Panc1 (cell line): ENCODE measurements around the gene MRPL50. TPM values are rescaled to one million over a fixed set of nuclear protein-coding genes. Genes with fewer than 3 reads are reported as not detected.

Experiments
- ATAC-seq: fragments of 200-7000 bp; cut with Tn5 transposase; 2 replicates; pipeline ENCODE4 v1.9.1; 2020; ENCODE audit warnings: mild to moderate bottlenecking, moderate library complexity
- BruUV-seq: library from RNA; stranded (reverse); fragments of 400-500 nt; replicated peaks from 2 replicates; lab custom pipeline; 2021; lab: Mats Ljungman, UMichigan
- CTCF ChIA-PET: fragments of 300-600 bp; sonication (Branson Sonifier 250); formaldehyde crosslinking; loops from one replicate; lab custom pipeline; 2022; ENCODE audit warnings: antibody characterized with exemption; lab: Charles Lee
- POLR2A ChIA-PET: fragments of 300-600 bp; sonication (Branson Sonifier 250); formaldehyde crosslinking; loops from one replicate; lab custom pipeline; 2022; ENCODE audit warnings: antibody characterized with exemption; lab: Charles Lee
- DNase-seq: peaks from one replicate; pipeline ENCODE4 v3.0.0-alpha.2; 2010; ENCODE audit warnings: low read depth, low spot score
- H3K27ac ChIP-seq: 2 replicates; pipeline ENCODE4 v1.5.1; 2011; ENCODE audit warnings: mild to moderate bottlenecking, low read length, inconsistent platforms
- H3K27me3 ChIP-seq: fragments of 200-500 bp; sonication (Bioruptor generic); 2 replicates; pipeline ENCODE4 v1.6.0; 2014; ENCODE audit warnings: low read length, inconsistent platforms; ENCODE audit not compliant: control insufficient read depth, insufficient read depth
- H3K36me3 ChIP-seq: fragments of 200-500 bp; sonication (Bioruptor generic); 2 replicates; pipeline ENCODE4 v1.5.1; 2014; ENCODE audit warnings: inconsistent platforms, mild to moderate bottlenecking, low read length, moderate library complexity; ENCODE audit not compliant: control insufficient read depth, insufficient read depth
- H3K4me1 ChIP-seq: 2 replicates; pipeline ENCODE4 v1.5.1; 2011; ENCODE audit warnings: inconsistent platforms, mild to moderate bottlenecking, low read length, moderate library complexity; ENCODE audit not compliant: control insufficient read depth, insufficient read depth
- H3K4me3 ChIP-seq, 2 experiments: 2 replicates each; pipeline ENCODE4 v1.5.1; 2011 to 2012; ENCODE audit warnings: low read depth in 2 of 2, low read length in 2 of 2, mild to moderate bottlenecking in 2 of 2, inconsistent platforms in 1 of 2, moderate library complexity in 1 of 2
- H3K9me3 ChIP-seq: fragments of 200-500 bp; sonication (Bioruptor generic); 2 replicates; pipeline ENCODE4 v1.5.1; 2014; ENCODE audit warnings: low read depth, mild to moderate bottlenecking, inconsistent platforms, low read length, moderate library complexity; ENCODE audit not compliant: control insufficient read depth, insufficient read depth
- POLR2AphosphoS5 ChIP-seq: IDR thresholded peaks from 2 replicates; pipeline ENCODE4 v1.6.1; 2012; ENCODE audit warnings: mild to moderate bottlenecking, low read depth, low read length, moderate library complexity
- SIN3A ChIP-seq: IDR thresholded peaks from 2 replicates; pipeline ENCODE4 v1.6.1; 2012; ENCODE audit warnings: low read depth, mild to moderate bottlenecking, low read length, moderate library complexity, borderline replicate concordance; ENCODE audit not compliant: insufficient read depth
- TCF7L2 ChIP-seq: IDR thresholded peaks from 2 replicates; pipeline ENCODE4 v1.6.1; 2011; ENCODE audit warnings: mild to moderate bottlenecking, low read depth, low read length, inconsistent platforms
- in situ Hi-C: cut with HindIII; loops from 2 replicates; pipeline ENCODE4 v1.10.0; 2016; ENCODE audit warnings: low sequenced_read_pairs, low pct_unique_long_range_greater_than_20kb
- intact Hi-C: fragments of 100-400 bp; cut with micrococcal nuclease; formaldehyde crosslinking; loops from one replicate; pipeline ENCODE4 v1.10.0; 2022; ENCODE audit not compliant: unreplicated experiment
- total RNA-seq: library from RNA; stranded (reverse); gene quantifications from one replicate; pipeline ENCODE4 v1.2.1, GENCODE V29; 2021; ENCODE audit not compliant: unreplicated experiment
- TF ChIP-seq, protein P1 (sequence below), 2 experiments: IDR thresholded peaks; 2 replicates each; pipeline ENCODE4 v1.6.1; 2011 to 2012; ENCODE audit warnings: low read depth in 2 of 2, control low read depth in 1 of 2, low read length in 1 of 2, mild to moderate bottlenecking in 1 of 2, moderate library complexity in 1 of 2; ENCODE audit not compliant: insufficient read depth in 1 of 2
- TF ChIP-seq, protein P2 (sequence below): fragments of 450-650 bp; IDR thresholded peaks from 2 replicates; pipeline ENCODE4 v1.5.1; 2017; ENCODE audit warnings: mild to moderate bottlenecking

MRPL50 gene
- total RNA-seq, 1 experiment from 2014 or later, result 7.2 TPM

DNA sequence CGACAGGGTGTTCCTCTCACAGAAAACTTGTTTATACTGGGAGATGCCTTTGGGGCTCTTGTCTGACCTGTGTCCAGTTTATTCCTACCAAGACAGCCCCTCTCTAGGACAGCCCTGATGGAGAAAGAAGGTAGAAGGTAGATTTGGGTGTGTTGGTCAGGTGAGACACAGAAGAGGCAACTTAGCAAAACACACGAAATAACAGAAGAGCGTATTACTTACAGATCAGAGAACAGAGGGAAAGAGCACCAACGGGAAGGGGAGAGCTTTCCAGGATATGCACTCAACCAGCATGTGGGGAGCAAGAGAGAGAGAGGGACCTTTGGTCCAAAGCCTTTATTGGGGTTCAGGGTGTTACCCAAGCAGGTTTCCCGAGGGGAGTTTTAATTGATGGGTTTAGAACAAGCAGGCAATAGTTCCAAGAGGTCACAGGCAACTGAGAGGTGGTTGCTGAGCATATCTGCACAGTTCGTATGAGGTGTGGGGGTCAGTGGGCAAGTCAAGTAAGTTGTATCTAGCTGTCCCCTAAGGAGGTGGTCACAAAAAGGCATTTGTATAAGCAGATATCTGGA is 45.4 kb downstream of the MRPL50 start:
- TF ChIP-seq, protein P1, sequence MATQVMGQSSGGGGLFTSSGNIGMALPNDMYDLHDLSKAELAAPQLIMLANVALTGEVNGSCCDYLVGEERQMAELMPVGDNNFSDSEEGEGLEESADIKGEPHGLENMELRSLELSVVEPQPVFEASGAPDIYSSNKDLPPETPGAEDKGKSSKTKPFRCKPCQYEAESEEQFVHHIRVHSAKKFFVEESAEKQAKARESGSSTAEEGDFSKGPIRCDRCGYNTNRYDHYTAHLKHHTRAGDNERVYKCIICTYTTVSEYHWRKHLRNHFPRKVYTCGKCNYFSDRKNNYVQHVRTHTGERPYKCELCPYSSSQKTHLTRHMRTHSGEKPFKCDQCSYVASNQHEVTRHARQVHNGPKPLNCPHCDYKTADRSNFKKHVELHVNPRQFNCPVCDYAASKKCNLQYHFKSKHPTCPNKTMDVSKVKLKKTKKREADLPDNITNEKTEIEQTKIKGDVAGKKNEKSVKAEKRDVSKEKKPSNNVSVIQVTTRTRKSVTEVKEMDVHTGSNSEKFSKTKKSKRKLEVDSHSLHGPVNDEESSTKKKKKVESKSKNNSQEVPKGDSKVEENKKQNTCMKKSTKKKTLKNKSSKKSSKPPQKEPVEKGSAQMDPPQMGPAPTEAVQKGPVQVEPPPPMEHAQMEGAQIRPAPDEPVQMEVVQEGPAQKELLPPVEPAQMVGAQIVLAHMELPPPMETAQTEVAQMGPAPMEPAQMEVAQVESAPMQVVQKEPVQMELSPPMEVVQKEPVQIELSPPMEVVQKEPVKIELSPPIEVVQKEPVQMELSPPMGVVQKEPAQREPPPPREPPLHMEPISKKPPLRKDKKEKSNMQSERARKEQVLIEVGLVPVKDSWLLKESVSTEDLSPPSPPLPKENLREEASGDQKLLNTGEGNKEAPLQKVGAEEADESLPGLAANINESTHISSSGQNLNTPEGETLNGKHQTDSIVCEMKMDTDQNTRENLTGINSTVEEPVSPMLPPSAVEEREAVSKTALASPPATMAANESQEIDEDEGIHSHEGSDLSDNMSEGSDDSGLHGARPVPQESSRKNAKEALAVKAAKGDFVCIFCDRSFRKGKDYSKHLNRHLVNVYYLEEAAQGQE (IDR thresholded peaks at IDR 0.05; ENCODE audit: insufficient read depth in 1 of 2, low read depth in 2 of 2, low read length in 1 of 2), result no peak
- TF ChIP-seq POLR2AphosphoS5 (no peak), TCF7L2 (no peak)
- TF ChIP-seq, protein P2, sequence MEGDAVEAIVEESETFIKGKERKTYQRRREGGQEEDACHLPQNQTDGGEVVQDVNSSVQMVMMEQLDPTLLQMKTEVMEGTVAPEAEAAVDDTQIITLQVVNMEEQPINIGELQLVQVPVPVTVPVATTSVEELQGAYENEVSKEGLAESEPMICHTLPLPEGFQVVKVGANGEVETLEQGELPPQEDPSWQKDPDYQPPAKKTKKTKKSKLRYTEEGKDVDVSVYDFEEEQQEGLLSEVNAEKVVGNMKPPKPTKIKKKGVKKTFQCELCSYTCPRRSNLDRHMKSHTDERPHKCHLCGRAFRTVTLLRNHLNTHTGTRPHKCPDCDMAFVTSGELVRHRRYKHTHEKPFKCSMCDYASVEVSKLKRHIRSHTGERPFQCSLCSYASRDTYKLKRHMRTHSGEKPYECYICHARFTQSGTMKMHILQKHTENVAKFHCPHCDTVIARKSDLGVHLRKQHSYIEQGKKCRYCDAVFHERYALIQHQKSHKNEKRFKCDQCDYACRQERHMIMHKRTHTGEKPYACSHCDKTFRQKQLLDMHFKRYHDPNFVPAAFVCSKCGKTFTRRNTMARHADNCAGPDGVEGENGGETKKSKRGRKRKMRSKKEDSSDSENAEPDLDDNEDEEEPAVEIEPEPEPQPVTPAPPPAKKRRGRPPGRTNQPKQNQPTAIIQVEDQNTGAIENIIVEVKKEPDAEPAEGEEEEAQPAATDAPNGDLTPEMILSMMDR, result no peak
- intact Hi-C loops, result no loop called here
- no peak for DNase-seq

DNA sequence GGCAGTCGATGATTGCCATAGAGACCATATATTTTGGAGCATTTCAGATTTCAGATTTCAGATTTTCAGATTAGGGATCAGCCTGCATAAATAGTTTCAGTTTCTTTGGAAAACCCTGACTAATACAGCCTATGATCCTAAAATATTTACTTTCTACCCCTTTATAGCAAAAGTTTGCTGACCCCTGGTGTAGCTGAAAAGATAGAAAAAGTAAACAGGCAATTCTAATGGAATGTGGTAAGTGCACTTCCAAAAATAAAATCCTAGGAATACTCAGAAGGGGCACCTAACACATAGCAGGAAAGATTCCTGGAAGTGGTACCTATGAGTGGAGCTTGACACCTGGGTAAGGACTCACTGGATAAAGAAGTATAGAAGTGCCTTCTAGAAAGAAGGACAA is 48.1 kb downstream of the MRPL50 start:
- DNase-seq (no peak), ATAC-seq (no peak)
- intact Hi-C loops, result no loop called here
- Histone ChIP-seq H3K27ac (no peak overlapping the region), H3K36me3 (no peaks in the 10 kb centered on the region), H3K27me3 (no peaks in the 10 kb centered on the region), H3K4me1 (no peaks in the 10 kb centered on the region), H3K4me3 (no peak overlapping the region), H3K9me3 (no peaks in the 10 kb centered on the region)
- in situ Hi-C loops, result no loop called here
- BruUV-seq, result no TSS peak
- ChIA-PET POLR2A (no interaction called here), CTCF (no interaction called here)
- no peak for TF ChIP-seq SIN3A
- TF ChIP-seq, protein P2, result no peak
- TF ChIP-seq, protein P1 (IDR thresholded peaks at IDR 0.05; ENCODE audit: insufficient read depth in 1 of 2, low read depth in 2 of 2, low read length in 1 of 2), result no peak
- TF ChIP-seq TCF7L2, result no peak

More for the DNA sequence above, 45.4 kb downstream of the MRPL50 start:
- in situ Hi-C loops, result no loop called here
- Histone ChIP-seq H3K27ac (no peak overlapping the region), H3K9me3 (no peaks in the 10 kb centered on the region), H3K27me3 (no peaks in the 10 kb centered on the region), H3K4me1 (no peaks in the 10 kb centered on the region), H3K36me3 (no peaks in the 10 kb centered on the region), H3K4me3 (no peak overlapping the region)
- ATAC-seq, result no peak
- POLR2A ChIA-PET, result no interaction called here
- BruUV-seq, result no TSS peak
- CTCF ChIA-PET, result no interaction called here
